ENCODE results near the gene ZCCHC17. TPM values are rescaled to one million over a fixed set of nuclear protein-coding genes. Genes with fewer than 3 reads are reported as not detected.

Gene ZCCHC17
- total and polyA plus RNA-seq, 11 donors = 10.1 to 29.5 (median 12.1) TPM

DNA sequence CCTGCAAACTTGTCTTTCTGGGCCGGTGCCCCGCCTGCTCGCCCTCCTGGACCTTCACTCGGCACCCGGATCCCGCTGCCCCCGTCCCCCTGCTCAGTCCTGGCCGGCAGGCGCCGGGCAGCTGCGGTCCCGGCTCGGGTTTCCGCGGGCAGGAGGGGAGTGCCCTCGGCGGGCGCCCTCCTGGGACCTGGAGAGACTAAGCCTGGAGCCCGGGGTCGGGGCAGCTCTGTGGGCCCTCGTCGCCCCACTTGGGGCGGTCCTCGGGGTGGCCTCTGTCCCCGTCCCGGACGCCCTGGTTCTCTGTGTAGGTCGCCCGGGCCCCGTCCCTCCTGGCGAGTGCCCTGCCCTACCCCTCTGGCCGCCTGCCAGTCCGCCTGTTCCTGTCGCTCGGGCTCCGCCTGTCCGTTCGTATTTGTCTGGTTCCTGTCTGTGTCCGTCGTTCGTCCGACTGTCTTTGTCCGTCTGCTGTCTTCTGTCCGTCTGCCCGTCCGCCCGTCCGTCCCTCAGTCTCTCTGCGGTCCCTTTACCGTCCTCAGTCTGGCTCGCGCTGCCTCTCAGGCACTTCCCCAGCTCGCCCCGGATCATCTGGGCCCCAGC, 116.7 kb downstream of the ZCCHC17 start:
- intact Hi-C loops (cut with DNase I) = no loop called here
- peaks cover 0 to 22% (median 8%) of the 10 kb centered on the region in 12 donors for H3K4me1 ChIP-seq
- TF ChIP-seq POLR2A (IDR thresholded peaks at IDR 0.05) = no peak
- TF ChIP-seq, protein P1, sequence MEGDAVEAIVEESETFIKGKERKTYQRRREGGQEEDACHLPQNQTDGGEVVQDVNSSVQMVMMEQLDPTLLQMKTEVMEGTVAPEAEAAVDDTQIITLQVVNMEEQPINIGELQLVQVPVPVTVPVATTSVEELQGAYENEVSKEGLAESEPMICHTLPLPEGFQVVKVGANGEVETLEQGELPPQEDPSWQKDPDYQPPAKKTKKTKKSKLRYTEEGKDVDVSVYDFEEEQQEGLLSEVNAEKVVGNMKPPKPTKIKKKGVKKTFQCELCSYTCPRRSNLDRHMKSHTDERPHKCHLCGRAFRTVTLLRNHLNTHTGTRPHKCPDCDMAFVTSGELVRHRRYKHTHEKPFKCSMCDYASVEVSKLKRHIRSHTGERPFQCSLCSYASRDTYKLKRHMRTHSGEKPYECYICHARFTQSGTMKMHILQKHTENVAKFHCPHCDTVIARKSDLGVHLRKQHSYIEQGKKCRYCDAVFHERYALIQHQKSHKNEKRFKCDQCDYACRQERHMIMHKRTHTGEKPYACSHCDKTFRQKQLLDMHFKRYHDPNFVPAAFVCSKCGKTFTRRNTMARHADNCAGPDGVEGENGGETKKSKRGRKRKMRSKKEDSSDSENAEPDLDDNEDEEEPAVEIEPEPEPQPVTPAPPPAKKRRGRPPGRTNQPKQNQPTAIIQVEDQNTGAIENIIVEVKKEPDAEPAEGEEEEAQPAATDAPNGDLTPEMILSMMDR (IDR thresholded peaks at IDR 0.05) = no peak
- 0% methylated on average over 27 to 54 of the region's 54 CpGs for WGBS, 4 donors
- peak overlapping the region; percentile 46 to 92 (median 71) for H3K4me3 ChIP-seq
- DNase-seq = peak; percentile 75 to 89 (median 86)
- peak overlapping the region in 10 of 12 donors; percentile 36 to 85 (median 70) for H3K27ac ChIP-seq
- H3K27me3 ChIP-seq = peaks cover 0 to 32% (median 5%) of the 10 kb centered on the region in 9 donors
- no peaks in the 10 kb centered on the region for H3K36me3 ChIP-seq
- H3K9me3 ChIP-seq = no peaks in the 10 kb centered on the region
- peak; percentile 51 to 87 (median 82) for ATAC-seq

Other genes with a start within 250 kb of the ZCCHC17 start
- 10 to 100 TPM; 60.4 to 96.3 (median 75.8) TPM for gene PUM1, start 231.3 kb upstream of the ZCCHC17 start, total RNA-seq
- 10 to 100 TPM; 19.2 to 33.6 TPM for gene PUM1, start 231.3 kb upstream of the ZCCHC17 start, polyA plus RNA-seq
- gene NKAIN1, start 57.1 kb upstream of the ZCCHC17 start, total RNA-seq = under 1 TPM in 3 of 9 donors, not detected in 6; 0.14 to 0.31 (median 0.21) TPM
- gene NKAIN1, start 57.1 kb upstream of the ZCCHC17 start, polyA plus RNA-seq = not detected
- 10 to 100 TPM; 15.8 to 26.0 (median 17.6) TPM for gene SNRNP40, start 244 bp upstream of the ZCCHC17 start, total RNA-seq
- gene SNRNP40, start 244 bp upstream of the ZCCHC17 start, polyA plus RNA-seq = 10 to 100 TPM in 1 of 2 donors, 1 to 10 TPM in 1; 8.6 to 18.3 TPM
- gene FABP3, start 76.0 kb downstream of the ZCCHC17 start, total RNA-seq = 1,000 to 10,000 TPM; 2,591 to 6,997 (median 5,230) TPM
- gene FABP3, start 76.0 kb downstream of the ZCCHC17 start, polyA plus RNA-seq = over 10,000 TPM in 1 of 2 donors, 1,000 to 10,000 TPM in 1; 4,008 to 10,560 TPM
- 1 to 10 TPM in 8 of 9 donors, under 1 TPM in 1; 0.94 to 8.5 (median 2.2) TPM for gene SERINC2, start 116.2 kb downstream of the ZCCHC17 start, total RNA-seq
- 1 to 10 TPM; 2.7 to 5.4 TPM for gene SERINC2, start 116.2 kb downstream of the ZCCHC17 start, polyA plus RNA-seq